HG03064 (cell line): ENCODE measurements around the gene PDE3B.
"Not testable (repeated sequence)": the region's sequence is repeated elsewhere in the genome, so short reads cannot be mapped to it uniquely, and the experiment has no call there.

Experiments
- ATAC-seq: cut with Tn5 transposase; IDR thresholded peaks from one replicate; pipeline ENCODE4 v1.9.1; 2021; ENCODE audit warnings: low read depth; ENCODE audit not compliant: unreplicated experiment

Gene PDE3B

DNA sequence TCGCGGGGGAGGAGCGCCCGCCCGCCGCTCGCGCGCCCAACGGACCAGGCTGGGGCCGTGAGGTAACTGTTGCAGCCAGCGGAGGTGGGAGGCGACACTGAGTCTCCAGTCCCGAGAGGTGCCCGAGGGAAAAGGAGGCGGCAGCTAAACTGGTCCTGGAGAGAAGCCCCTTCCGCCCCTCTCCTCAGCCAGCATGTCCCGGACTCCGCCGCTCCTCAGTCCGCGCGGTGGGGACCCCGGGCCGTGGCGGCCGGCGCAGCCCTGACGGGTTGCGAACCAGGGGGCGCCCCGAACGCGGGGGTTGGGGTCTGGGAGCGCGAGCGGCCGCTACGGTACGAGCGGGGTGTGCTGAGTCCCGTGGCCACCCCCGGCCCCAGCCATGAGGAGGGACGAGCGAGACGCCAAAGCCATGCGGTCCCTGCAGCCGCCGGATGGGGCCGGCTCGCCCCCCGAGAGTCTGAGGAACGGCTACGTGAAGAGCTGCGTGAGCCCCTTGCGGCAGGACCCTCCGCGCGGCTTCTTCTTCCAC, at the start of gene PDE3B:
TSS of gene PDE3B (plus strand) at position 108 of the 529 bp plus-strand sequence. CDS start at position 380, 272 bp downstream.
- ATAC-seq, result peak; percentile 54

DNA sequence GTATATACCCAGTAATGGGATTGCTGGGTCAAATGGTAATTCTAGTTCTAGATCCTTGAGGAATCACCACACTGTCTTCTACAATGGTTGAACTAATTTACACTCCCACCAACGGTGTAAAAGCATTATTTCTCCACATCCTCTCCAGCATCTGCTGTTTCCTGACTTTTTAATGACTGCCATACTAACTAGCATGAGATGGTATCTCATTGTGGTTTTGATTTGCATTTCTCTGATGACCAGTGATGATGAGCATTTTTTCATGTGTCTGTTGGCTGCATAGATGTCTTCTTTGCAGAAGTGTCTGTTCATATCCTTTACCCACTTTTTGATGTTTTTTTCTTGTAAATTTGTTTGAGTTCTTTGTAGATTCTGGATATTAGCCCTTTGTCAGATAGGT, 48.3 kb upstream of the PDE3B start:
- not testable (repeated sequence) for ATAC-seq

DNA sequence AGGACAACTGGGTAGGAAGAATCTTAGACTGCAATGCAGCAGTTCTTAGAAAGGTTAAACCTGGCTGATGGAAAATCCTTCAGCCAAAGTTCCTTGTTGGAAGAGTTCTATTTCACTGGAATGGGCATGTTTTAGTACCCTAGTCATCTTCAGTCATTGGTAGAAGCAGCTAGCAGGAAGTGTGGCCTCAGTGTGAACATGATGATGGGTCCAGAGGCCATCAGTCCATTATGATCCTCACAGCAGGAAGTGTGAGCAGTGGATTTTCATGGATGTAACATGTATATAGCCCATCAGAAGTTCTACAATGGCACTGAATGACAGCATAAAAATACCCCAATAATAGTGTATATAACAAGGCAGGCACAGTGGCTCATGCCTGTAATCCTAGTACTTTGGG, 35.9 kb upstream of the PDE3B start:
- ATAC-seq, result no peak

DNA sequence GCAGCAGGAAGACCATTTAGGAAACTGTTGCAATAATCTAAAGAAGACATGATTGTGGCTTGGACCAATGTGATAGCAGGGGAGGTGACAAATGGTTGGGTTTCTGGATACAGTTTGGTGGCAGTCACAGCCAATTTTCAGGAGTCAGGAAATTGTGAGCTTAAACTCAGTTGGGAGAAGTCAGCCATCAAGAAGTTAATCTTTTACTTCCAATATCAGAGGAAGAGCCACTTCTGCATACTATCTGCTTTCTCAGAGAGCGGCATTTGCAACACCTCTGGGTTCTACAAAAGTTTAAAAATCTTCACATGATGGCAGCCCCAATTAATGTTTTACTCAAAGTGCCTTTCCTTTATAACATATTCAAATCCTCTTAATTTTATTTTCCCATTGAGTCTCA, 33.7 kb upstream of the PDE3B start:
- ATAC-seq, result no peak

DNA sequence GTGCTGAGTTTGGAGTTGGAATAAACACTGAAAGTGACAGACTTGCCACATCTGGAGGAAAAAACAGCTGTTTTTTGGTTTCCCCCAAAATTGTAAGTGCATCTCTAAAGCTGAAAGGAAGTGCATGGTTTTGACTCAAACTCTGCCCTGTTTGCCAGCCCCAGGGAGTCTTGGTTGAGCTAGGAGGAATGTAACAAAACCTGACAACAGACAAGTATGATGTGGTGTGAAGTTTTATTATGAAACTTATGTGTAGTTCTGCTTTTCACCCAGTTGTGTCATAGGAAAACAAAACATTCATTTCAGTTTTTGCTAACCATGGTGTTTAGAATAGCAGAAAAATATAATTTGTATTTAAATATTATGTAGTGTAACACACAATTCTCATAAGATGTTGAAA, 31.7 kb upstream of the PDE3B start:
- no peak for ATAC-seq

DNA sequence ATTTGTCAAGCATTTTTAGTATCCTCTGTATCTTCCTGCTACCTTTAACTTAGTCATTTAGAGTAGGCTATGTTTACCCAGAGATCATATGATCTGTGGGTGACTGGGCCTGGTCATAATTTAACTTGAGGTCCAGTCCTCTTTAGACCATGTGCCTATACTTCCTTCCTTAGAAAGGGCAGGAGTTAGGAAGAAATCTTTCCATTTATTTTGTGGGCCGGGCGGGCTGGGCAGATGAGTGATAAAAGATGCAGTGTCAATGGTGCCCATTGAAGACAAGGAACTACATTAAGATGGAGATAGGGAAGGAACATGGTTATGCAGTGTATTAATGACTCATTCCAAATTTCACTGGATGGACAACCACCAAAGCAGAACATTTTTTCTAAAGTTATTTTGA, 30.9 kb upstream of the PDE3B start:
- no peak for ATAC-seq

DNA sequence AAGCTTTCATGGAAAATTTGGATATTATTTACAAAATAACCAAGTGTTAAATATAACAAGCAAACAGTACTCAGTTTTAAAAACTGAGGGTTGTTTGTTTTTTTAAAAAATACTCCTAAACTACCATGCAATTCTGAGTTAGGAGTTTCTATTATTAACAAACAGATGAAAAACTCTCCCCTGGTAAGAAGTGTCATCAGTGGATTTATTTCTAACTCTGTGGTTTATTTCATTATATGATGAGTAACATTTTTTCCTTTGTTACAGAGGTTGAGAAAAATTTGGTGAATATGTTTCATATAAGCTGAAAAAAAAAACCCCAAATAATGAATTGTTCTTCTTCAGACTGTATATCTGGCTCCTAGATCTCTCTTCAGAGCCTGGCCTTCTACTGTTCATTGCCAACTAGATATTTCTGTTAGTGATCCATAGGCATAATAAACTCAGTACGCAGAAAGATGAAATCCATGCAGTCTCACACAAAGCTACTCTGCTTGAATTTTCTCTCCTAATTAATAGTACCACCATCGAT, 29.4 kb upstream of the PDE3B start:
- ATAC-seq, result no peak

DNA sequence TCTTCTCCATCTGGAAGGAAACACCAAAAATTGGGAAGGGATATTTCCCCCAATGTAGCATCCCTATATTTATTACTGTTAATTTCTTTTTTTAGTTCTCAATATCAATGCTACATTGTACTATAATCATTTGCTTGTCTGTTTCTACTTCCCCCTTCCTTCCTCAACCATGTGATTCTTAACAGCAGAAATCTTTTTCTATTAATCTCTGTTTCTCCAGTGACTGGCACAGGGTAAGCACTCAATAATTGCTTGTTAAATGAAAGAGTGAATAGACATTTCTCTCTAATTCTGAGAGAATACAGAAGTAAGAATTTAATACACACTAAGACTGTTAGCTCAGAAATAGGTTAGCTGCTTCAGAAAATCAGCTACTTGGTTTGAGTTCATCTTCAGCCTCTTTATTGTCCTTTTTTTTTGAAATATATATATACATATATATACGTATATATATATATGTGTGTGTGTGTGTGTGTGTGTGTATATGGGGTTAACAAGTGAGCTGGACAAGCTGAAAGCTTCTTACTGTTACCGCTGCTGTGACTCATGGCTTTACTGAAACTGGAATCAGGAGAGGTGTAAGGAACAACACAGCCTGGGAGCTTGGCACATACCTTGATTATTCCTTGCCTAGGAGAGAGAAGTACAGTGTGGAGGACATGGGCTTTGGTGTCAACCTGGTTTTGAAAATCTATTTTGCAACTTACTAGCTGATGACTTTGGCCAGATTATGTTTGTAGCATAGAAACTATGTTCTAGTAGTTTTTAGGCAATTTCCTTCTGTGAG, 26.2 kb upstream of the PDE3B start:
- ATAC-seq, result no peak

DNA sequence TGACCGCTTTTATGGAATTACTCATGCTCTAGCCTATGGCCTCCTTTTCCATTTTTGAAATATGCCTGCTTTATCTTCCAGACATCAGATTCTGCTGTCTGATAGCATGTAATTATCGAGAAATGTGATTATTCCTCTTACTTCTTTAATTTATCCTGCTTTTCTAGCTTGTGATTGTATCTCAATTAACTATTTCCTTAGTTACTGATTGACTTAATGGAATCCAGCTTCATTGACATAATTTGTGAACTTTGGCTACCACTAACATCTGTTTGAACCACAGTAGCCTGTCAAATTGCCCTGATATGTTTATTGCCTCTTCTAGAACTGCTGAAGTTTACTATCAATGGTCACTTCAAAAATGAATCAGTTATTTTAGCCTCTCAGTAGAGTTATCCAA, 25.5 kb upstream of the PDE3B start:
- ATAC-seq, result no peak

DNA sequence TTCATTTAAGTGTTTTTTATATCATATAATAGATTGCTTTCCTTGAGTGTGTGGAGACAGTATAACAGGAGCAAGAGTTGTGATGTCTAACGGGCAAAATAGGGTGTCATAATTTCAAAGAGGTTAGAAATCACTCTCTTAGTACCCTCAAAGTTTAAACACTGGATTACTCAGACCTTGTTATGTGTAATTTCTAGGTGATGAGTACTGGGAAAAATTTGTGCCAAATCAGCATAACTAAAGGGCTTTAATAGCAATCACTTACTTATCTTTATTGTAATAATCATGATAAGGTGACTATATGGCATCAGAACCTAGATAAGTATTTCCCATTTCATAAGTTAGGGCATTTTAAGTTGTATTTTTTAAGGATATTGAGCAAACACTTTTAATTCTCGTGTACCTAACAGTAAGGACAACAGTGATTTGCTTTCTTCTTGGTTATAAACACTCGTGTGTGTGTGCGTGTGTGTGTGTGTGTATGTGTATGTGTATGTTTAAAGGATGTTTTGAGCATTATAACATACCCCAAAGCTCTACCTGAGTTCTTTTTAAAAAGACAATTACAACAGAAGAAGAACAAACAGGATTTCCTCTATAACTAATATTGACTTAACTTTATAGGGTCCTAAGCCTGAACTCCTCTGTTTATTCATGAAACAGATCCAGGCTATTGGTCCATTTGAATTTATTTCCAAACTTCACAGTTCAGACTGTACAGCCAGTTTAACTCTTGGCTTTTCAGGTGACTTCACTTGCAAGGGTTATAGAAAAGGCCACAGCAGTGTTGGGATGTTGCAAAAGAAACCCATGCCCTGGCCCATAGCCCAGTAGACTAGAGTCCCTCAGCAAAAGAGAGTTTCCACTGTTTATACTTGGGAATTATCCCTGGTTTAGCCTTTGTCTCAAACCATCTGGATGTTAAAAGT, 23.7 kb upstream of the PDE3B start:
- ATAC-seq, result no peak

DNA sequence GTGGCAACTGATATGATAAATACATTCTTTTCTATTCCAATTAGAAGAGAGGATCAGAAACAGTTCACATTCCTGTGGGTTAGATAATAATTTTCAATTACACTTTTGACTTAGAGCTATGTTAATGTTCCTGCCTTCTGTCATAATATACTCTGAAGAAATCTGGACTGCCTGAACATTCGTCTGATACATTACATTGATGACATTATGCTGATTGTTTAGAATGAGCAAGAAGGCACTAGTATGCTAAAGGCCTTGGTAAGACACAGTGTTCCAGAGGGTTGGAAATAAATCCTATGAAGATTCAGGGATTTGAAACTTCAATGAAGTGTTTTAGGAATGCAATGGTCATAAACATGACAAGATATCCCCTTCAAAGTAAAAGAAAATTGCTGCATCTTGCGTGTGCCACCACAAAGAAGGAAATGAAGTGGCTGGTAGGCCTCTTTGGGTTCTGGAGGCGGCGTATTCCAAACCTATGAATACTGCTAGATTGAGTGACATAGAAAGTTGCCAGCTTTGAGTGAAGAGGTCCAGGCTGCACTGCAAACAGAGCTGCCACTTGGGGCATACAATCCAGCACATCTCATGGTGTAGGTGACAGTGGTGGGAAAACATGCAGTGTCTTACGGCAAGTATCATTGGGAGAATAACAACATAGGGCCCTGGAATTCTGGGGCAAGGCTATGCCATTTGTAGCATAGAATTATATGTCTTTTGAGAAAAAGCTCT, 21.2 kb upstream of the PDE3B start:
- ATAC-seq, result no peak

DNA sequence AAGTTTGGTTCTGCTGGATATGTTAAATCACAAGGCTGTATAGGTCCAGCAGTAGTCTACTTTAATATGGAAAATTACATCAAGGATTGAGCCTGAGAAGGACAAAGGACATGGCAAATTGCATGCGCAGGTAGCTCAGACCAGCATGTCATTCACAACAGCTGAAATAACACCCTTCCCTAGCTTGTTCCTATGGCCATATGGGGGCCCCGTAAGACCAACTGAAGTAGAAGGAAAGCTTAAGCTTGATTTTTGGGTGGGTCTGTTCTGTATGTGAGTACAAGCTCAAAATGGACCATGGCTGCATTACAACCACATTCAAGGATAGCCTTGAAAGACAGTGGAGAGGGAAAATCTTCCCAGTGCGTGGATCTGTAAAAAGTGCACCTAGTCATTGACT, 20.6 kb upstream of the PDE3B start:
- no peak for ATAC-seq

DNA sequence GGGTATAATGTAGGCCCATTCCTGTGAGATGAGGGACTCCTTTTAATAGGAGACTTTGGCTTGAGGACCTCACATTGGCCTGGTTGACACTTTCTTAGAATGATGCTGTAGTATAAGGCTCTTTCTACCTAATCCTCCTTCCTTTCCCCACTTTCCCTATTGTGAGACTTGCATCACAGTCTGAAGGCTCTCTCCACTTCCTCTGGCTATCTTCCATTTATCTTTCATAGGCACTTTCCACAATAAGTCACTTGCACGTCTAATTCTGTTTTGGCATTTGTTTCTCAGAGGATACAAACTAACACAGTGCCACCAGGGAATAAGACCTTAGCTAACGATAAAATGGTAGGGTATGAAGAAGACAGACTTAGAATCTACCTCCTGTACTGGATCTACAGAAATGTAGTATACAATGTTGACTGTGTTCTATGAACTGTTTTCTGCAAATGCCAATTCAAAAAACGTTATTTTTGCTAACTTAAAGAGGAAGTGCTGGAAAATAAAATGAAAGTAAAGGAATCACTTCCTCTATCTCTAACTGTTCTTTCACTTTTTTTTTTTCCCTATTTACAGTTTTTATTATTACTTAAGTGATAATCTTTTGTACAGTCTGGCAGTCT, 17.9 kb upstream of the PDE3B start:
- no peak for ATAC-seq

DNA sequence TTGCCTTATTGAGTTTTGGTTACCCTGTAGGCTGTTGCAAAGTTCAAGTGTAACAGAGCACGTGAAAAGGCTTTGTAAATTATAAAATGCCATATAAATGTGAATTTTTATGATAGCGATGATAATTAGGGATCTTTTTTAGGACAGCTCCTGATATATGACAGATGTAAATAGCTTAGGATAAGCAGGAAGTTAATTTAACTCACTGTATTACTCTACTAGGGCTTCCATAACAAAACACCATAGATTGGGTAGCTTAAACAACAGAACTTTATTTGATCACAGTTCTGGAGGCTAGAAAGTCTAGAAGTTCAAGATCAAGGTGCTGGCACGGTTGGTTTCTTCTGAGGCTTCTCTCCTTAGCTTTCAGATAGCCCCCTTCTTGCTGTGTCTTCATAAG, 17.0 kb upstream of the PDE3B start:
- ATAC-seq, result no peak

DNA sequence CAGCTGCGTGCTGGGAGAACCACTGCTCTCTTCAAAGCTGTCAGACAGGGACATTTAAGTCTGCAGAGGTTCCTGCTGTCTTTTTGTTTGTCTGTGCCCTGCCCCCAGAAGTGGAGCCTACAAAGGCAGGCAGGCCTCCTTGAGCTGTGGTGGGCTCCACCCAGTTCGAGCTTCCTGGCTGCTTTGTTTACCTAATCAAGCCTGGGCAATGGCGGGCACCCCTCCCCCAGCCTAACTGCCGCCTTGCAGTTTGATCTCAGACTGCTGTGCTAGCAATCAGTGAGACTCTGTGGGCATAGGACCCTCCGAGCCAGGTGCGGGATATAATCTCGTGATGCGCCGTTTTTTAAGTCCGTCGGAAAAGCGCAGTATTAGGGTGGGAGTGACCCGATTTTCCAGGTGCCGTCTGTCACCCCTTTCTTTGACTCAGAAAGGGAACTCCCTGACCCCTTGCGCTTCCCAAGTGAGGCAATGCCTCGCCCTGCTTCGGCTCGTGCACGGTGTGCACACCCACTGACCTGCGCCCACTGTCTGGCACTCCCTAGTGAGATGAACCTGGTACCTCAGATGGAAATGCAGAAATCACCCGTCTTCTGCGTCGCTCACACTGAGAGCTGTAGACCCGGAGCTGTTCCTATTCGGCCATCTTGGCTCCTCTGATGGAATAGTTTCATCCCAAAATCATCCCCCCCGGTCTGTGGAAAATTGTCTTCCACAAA, 9.9 kb upstream of the PDE3B start:
- ATAC-seq, result not testable (repeated sequence)

DNA sequence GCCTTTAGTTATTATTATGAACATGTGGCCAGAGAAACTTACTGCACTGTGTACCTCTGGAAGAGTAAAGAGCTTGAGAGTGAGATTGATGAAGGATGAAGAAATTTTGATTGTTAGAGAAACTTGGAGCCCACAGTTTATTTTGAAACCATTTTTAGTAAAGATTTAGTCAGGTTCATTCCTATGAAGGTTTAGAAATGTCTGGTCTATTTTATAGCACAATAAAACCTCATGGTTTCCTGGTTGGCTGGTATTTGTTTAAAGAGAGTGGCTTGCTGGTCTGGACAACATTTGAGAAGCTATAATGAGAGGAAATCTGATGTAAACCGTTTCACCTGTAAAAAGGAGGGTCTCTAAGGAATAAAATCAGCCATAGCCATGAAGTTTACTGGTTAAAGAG, 8.8 kb upstream of the PDE3B start:
- ATAC-seq, result no peak

DNA sequence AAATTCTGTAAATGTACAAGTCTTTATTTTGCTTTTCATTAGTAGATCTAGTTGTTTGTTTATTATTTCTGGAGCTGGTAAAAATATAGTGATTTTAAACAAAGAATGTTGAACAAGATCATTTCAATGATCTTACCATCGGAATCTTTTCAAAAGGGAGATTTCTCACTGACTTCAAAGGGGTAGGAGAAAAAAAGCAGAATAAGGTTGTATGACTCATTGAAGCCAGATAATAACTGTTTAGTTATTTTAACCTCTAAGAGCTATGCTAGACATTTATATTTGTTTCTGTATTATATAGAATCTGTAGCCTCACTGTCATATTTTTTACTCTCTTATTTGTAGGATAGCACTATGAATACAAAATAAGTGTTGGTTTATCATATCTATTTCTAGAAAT, 8.1 kb upstream of the PDE3B start:
- ATAC-seq, result no peak

DNA sequence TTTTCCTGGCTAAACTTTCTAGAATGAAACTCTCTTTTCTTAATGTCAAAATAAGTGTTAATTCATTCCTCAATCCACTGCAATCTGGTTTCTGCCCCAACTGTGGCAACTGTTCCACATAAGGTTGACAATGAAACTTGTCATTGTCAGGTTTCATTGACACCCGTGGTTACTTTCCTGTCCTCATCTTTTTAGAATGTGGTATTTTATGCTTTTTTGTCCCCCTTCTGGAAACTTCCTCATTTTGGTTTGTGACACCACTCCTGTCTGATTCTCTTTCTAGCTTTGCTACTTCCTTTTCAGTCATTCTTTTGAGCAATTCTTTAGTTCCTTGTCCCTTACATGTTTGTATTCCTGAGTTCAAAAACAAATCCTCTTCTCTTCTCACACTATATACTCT, 7.5 kb upstream of the PDE3B start:
- ATAC-seq, result no peak

DNA sequence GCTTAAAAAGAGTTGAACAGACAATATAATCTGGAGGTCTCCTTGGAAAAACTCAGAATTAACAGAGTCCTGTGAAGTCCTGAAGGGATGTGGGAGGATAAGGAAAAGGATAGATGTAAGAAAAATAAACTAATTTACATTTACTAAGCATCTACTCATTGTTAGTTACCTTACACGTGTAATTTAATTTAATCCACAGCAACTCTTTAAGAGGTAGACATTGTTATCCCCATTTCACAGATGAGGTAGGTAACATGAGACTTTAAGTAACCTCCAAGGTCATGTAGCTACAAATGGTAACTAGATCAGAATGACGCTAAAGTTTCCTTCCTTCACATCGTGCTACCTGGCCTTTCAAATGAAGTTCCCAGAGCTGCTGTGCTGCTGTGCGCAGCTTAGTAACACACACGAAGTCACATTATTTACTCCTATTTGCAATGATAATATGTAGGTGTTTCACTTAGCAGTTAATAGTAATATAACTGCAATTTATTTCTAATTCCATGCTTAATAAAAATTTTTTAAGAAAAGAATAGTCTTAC, 5.7 kb upstream of the PDE3B start:
- ATAC-seq, result no peak
